Left ventricle myocardium superior (tissue), 1 donor: ENCODE data around the gene PITX3. TPM values are rescaled to one million over a fixed set of nuclear protein-coding genes. Genes with fewer than 3 reads are reported as not detected.

Source experiments
- ATAC-seq: fragments of 200-7000 bp; cut with Tn5 transposase; one replicate; pipeline ENCODE4 v1.9.1; 2020; ENCODE audit warnings: mild to moderate bottlenecking, moderate library complexity
- DNase-seq: peaks from one replicate; pipeline ENCODE4 v3.0.0-alpha.2; 2020
- intact Hi-C: fragments of 100-400 bp; cut with micrococcal nuclease; formaldehyde crosslinking; loops from one replicate; pipeline ENCODE4 v1.11.0; 2022
- long read RNA-seq: library from polyadenylated mRNA; unstranded; transcript quantifications from one replicate; pipeline ENCODE4 v2.0.0, GENCODE V29; 2021
- total RNA-seq: library from RNA; stranded (reverse); fragmentation: NEBNext Ultra II Directional; extraction: Animal tissue kit (Norgen Biotek cat#: 25700); gene quantifications from one replicate; pipeline ENCODE4 v1.2.1, GENCODE V29; 2021
- donor health status: DM: no; HTN: yes; CAD: no; lungs with severe emphysema.

The PITX3 gene
- total RNA-seq, result 1.1 TPM
- long read RNA-seq, partial matches to known transcripts, result 1 of 3 reads
- long read RNA-seq, other reads (novel, unspliced or antisense), result 0 of 3 reads

DNA sequence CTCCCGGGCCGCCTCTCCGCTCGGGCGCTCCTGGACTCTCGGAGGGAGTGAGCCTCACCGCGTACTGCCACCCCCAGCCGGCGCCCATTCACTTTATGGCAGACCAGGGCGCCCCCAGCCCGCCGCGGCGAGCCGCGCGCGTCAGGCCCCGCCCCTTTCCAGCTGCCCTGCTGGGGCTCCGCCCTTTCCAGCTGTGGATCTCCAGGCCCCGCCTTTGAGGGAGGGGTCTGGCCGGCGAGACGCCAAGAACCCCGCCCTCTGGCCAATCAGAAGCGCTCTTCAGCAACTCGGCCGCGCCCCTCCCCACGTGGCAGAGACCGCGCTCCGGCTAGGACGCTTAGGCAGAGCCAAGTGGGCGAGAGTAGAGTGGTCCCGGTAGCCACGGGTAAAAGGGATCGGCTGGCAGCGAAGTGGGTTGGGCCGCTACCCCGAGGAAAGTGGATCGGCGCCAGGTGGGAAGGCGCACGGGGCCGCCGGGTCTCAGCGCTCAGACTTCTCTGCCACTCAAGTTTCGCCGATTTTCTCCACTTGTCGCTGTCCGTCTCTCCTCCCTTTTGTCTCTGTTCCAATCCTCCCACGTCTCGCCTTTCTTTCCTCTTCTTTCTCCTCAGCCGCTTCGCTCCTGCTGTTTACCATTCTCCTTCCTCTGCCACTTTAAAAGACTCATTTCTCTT lies at the start of gene PITX3:
Gene PITX3, minus strand, starts transcription at position 69 of the 674 bp plus-strand sequence. CDS start 9,432 bp downstream, outside the sequence.
- ATAC-seq (peak; percentile 80), DNase-seq (peak; percentile 97)
- intact Hi-C loops, result no loop called here

- ATAC-seq (no peak), DNase-seq (no peak)
- intact Hi-C loops, result no loop called here
These were observed 48.5 kb upstream of the PITX3 start for GRCh38 chr10:102289840-102290239.

- DNase-seq (no peak), ATAC-seq (no peak)
- intact Hi-C loops, result no loop called here
These were observed 48.0 kb upstream of the PITX3 start for GRCh38 chr10:102289356-102289755.

DNA sequence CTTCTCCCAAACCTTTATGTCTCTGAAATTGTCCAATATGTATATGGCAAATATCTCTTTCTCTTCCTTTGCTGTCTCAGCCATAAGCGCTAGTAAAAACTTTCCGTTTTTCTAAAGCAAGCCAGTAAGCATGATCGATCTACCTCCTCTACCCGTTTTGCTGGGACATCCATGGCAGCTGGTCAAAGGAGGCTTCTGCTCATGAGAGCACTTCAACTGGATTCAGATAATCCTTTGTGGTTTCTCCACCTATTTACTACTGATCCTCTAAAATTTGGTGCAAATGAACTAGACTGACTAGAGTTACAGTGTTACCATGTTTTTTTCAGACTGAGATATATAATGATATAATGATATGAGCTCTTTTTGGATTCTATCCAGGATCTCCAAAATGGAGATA lies 46.7 kb upstream of the PITX3 start:
- no peak for ATAC-seq
- intact Hi-C loops, result no loop called here

GRCh38 chr10:102287538-102287937 lies 46.2 kb upstream of the PITX3 start:
- DNase-seq (no peak), ATAC-seq (no peak)
- intact Hi-C loops, result no loop called here

More for the DNA sequence above, 46.7 kb upstream of the PITX3 start:
- DNase-seq, result no peak

DNA sequence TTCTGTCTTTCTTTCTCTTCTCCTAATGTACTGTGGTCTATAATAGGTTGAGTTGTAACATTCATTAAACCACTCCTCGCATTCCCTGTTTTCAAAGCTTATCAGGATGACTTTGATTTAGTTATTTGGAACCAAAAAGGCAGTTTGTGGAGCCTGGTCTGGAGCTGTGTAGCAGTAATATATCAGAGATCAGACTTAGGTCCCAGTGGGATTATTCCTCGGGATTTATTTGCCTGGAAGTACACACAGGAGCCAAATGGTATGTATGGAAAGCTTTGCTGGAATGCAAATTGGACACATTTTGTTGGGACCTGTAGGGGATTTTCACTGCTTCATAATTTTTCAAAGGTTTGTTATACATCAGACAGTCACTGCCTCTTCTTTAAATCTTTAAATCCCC lies 44.9 kb upstream of the PITX3 start:
- ATAC-seq, result no peak
- DNase-seq, result no peak
- intact Hi-C loops, result no loop called here

DNA sequence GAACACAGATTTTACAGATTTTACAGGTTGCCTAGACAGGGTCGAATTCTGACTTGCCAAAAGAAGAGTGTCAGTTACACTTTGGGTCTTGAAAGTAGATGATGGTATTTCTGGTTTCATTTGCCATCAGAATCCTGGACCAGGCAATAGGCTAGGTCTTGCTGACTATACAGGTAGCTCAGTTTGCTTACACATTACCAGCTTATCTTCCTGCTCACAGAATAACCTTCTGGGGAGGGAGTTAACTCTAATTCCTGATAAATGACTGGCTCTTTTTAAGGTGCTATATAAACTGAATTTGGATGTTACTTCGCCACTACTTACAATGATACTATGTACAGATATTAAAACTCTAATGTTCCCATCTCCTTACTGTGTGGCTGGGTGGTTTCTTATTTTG lies 43.8 kb upstream of the PITX3 start:
- ATAC-seq (no peak), DNase-seq (no peak)
- intact Hi-C loops, result no loop called here

DNA sequence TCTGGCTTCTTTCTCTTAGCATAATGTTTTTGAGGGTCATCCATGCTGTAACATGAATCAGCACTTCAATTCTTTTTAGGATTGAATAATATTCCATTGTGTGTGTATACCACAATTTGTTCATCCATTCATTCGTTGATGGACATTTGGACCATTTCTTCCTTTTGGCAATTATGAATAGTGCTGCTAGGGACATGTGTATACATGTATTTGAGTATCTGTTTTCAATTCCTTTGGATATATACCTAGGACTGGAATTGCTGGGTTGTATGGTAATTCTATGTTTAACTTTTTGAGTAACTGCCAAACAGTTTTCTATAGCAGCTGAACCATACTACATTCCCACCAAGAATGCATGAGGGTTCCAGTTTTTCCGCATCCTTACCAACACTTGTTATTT lies 43.2 kb upstream of the PITX3 start:
- no peak for ATAC-seq
- intact Hi-C loops, result no loop called here
- no peak for DNase-seq

GRCh38 chr10:102283890-102284289 lies 42.6 kb upstream of the PITX3 start:
- no peak for DNase-seq
- no peak for ATAC-seq
- intact Hi-C loops, result no loop called here

DNA sequence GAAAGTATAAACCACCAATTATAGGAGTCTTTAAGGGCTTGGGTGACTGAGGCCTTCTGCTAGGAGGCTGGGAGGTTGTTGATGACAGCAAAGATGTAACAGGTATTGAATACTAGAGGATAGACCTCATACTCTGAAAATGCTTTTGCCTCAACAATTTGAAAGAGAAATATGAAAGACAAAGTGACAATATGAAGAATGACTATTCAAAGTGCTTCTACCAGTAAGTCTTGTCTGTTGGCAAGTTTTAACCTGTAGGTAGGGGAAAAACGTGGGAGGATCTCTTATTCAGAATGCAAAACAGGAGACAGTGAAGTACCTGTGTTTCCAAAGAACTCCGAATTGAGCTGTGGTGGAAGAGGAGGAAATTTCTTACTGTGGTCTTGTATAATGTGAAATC lies 42.2 kb upstream of the PITX3 start:
- intact Hi-C loops, result no loop called here
- DNase-seq, result no peak
- no peak for ATAC-seq

DNA sequence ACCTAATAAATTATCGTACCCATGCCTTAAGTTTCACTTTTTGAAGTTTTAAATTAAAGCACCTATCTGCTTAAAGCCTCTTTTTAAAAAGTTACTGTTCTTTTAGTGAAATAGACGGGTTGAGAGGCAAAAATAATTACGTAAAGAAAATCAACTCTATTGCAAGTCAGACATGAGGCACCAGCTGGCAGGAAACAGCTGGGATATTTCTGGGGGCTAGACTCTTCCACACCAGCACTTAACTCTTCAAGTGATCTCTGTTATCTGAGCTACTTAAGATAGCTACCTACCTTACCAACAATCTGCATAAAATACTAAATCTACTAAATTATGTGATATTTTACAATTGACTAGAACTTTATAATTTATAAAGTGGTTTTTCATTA lies 39.8 kb upstream of the PITX3 start:
- DNase-seq (no peak), ATAC-seq (peak; percentile 16)
- intact Hi-C loops, result no loop called here

- ATAC-seq (peak; percentile 91), DNase-seq (peak; percentile 46)
- intact Hi-C loops, result no loop called here
These were observed 39.2 kb upstream of the PITX3 start for GRCh38 chr10:102280397-102281101.

DNA sequence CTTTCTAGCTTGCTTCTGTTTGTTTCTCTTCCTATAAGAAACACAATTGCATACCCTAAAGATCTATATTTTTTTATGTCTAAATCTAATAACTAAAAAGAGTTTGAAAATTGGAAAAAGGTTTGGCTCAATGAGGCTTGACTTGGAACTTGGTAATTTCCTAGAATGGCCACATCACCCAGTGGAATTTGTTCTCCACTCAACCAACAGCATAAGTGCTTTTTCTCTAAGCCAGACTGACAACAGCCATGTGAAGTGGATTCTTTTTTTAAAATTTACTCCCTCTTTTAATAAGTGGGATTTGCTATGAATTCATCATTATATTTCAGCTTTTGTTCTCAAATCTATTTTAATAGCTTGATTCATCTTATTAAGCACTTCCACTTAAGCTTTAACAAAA lies 37.8 kb upstream of the PITX3 start:
- intact Hi-C loops, result no loop called here
- ATAC-seq (no peak), DNase-seq (no peak)

- intact Hi-C loops, result no loop called here
- no peak for ATAC-seq
- no peak for DNase-seq
These were observed 34.0 kb upstream of the PITX3 start for GRCh38 chr10:102275343-102275742.

- peak; percentile 47 for ATAC-seq
These were observed 32.8 kb upstream of the PITX3 start for GRCh38 chr10:102274062-102274461.

DNA sequence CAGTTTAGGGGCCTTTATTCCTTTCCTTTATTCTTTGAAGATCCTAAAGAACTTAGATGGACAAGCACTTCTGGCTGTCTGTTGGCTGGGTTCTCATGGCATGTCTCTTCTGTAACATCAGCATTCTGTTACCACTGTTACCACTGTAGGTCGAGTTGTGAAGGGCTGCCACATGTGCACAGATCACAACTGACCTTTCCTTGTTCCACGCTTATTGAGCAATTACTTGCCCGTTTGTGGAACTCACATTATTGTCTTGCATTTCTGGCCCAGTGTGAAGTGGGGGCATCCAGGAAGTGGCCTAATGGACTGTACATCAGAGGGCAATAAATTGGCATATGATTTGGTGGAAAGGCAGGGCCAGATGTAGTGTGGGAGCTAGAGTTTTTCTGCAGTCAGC lies 27.7 kb upstream of the PITX3 start:
- ATAC-seq, result peak; percentile 21
- intact Hi-C loops, result no loop called here

More at GRCh38 chr10:102274062-102274461, 32.8 kb upstream of the PITX3 start:
- no peak for DNase-seq
- intact Hi-C loops, result no loop called here

GRCh38 chr10:102268375-102268888 lies 27.1 kb upstream of the PITX3 start:
- ATAC-seq (peak; percentile 19), DNase-seq (no peak)
- intact Hi-C loops, result no loop called here

More for the DNA sequence above, 27.7 kb upstream of the PITX3 start:
- no peak for DNase-seq

GRCh38 chr10:102267748-102268147 lies 26.4 kb upstream of the PITX3 start:
- no peak for ATAC-seq

DNA sequence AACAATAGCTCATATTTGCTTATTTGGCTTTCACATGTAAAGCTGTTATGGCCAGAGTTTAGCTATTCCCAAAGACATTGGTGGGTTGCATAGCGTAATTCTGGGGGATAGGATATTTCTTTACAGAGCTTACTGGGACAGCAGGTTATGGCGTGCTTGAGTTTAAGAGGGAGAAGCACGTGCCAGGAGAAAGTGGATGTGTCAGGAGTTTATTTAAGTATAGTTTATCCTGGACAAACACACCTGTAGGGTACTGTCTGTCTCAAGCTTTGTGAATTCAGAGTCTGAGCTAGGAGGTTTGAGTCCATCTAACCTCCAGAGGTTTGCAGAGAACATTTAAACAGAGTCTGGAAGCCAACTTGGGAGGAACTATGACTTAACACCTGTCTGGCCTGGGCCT lies 25.4 kb upstream of the PITX3 start:
- ATAC-seq, result no peak
- intact Hi-C loops, result no loop called here

More at GRCh38 chr10:102267748-102268147, 26.4 kb upstream of the PITX3 start:
- intact Hi-C loops, result no loop called here
- no peak for DNase-seq

GRCh38 chr10:102264371-102264770 lies 23.1 kb upstream of the PITX3 start:
- intact Hi-C loops, result no loop called here
- DNase-seq, result no peak
- ATAC-seq, result no peak

More for the DNA sequence above, 25.4 kb upstream of the PITX3 start:
- no peak for DNase-seq
